CD4-positive, CD25-positive, alpha-beta regulatory T cell (primary cell): Measurements from ENCODE around the gene AMACR. TPM values are rescaled to one million over a fixed set of nuclear protein-coding genes. Genes with fewer than 3 reads are reported as not detected.
"Not testable (repeated sequence)": the region's sequence is repeated elsewhere in the genome, so short reads cannot be mapped to it uniquely, and the experiment has no call there.

Experiments used
- ATAC-seq, 2 donors: fragments of 150-1000 bp; cut with Tn5 transposase; one replicate each; pipeline ENCODE4 v1.10.0; 2021; ENCODE audit warnings: low read depth in 2 of 2, moderate number of reproducible peaks in 2 of 2, moderate library complexity in 1 of 2
- DNase-seq, 3 donors: peaks; one replicate each; pipeline versions ENCODE4 v3.0.0 to v3.0.0-alpha.2; 2012 to 2022; ENCODE audit warnings: mixed read lengths in 1 of 3
- H3K27ac ChIP-seq: one replicate; pipeline ENCODE4 v1.7.0; 2013; ENCODE audit warnings: mild to moderate bottlenecking, low read length; ENCODE audit not compliant: insufficient read depth, poor library complexity, severe bottlenecking
- H3K27me3 ChIP-seq: one replicate; pipeline ENCODE4 v1.7.0; 2013; ENCODE audit warnings: low read length; ENCODE audit not compliant: control insufficient read depth, insufficient read depth
- H3K36me3 ChIP-seq: one replicate; pipeline ENCODE4 v1.7.0; 2013; ENCODE audit warnings: mild to moderate bottlenecking, low read length, moderate library complexity; ENCODE audit not compliant: control insufficient read depth, insufficient read depth
- H3K4me1 ChIP-seq: 2 replicates; pipeline ENCODE4 v1.7.0; 2013; ENCODE audit warnings: mild to moderate bottlenecking, low read length; ENCODE audit not compliant: insufficient read depth, control insufficient read depth, poor library complexity, severe bottlenecking
- H3K4me3 ChIP-seq: one replicate; pipeline ENCODE4 v1.7.0; 2013; ENCODE audit warnings: low read depth, mild to moderate bottlenecking, low read length, moderate library complexity
- H3K9me3 ChIP-seq, 2 experiments: 1 replicate in 1 of 2; 2 replicates in 1 of 2; pipeline ENCODE4 v1.7.0; 2013; ENCODE audit warnings: low read length in 2 of 2, mild to moderate bottlenecking in 1 of 2, moderate library complexity in 1 of 2; ENCODE audit not compliant: control insufficient read depth in 2 of 2
- H3K27ac Mint-ChIP-seq, 3 donors: one replicate each; pipeline ENCODE4 v1.8.0; 2020 to 2022; ENCODE audit warnings: mild to moderate bottlenecking in 3 of 3, mixed read lengths in 3 of 3, moderate library complexity in 2 of 3
- H3K27me3 Mint-ChIP-seq: one replicate; pipeline ENCODE4 v1.8.0; 2022; ENCODE audit warnings: mild to moderate bottlenecking, mixed read lengths
- H3K36me3 Mint-ChIP-seq: one replicate; pipeline ENCODE4 v1.8.0; 2020; ENCODE audit warnings: mixed read lengths
- H3K4me1 Mint-ChIP-seq, 4 donors: one replicate each; pipeline ENCODE4 v1.8.0; 2020 to 2022; ENCODE audit warnings: mixed read lengths in 4 of 4, mild to moderate bottlenecking in 1 of 4
- H3K4me3 Mint-ChIP-seq, 4 donors: one replicate each; pipeline ENCODE4 v1.8.0; 2020 to 2022; ENCODE audit warnings: mild to moderate bottlenecking in 4 of 4, mixed read lengths in 4 of 4, moderate library complexity in 3 of 4
- H3K9me3 Mint-ChIP-seq, 7 donors: one replicate each; pipeline ENCODE4 v1.8.0; 2020 to 2022; ENCODE audit warnings: mixed read lengths in 7 of 7, mild to moderate bottlenecking in 3 of 7, moderate library complexity in 2 of 7
- polyA plus RNA-seq, 4 donors: library from polyadenylated mRNA; unstranded; fragments of 300-500 nt; fragmentation: Illumina TruSeq; gene quantifications; one replicate each; pipeline ENCODE4 v1.2.3, GENCODE V29; 2021
- total RNA-seq: library from RNA; stranded (reverse); gene quantifications from one replicate; pipeline ENCODE4 v1.2.3, GENCODE V29; 2022

AMACR gene
- total and polyA plus RNA-seq, 5 donors from 2014 or later, result 2.1 to 9.3 (median 8.5) TPM

- Histone ChIP-seq H3K27me3 (no peaks in the 10 kb centered on the region), H3K9me3 (no peaks in the 10 kb centered on the region), H3K4me3 (no peak overlapping the region), H3K4me1 (peaks cover 7% of the 10 kb centered on the region), H3K36me3 (no peaks in the 10 kb centered on the region), H3K27ac (no peak overlapping the region)
- Mint-ChIP-seq H3K9me3 (no peaks in the 10 kb centered on the region), H3K27ac (no peak overlapping the region), H3K36me3 (no peaks in the 10 kb centered on the region), H3K4me3 (no peak overlapping the region), H3K4me1 (peaks cover 6 to 9% (median 7%) of the 10 kb centered on the region in 4 donors), H3K27me3 (no peaks in the 10 kb centered on the region)
- DNase-seq (no peak), ATAC-seq (no peak)
Measured at GRCh38 chr5:34013547-34013946, 5.7 kb upstream of the AMACR start.

- no peak overlapping the region for H3K27ac Mint-ChIP-seq
- H3K4me3 Mint-ChIP-seq, result no peak overlapping the region
- no peaks in the 10 kb centered on the region for H3K36me3 ChIP-seq
- H3K9me3 Mint-ChIP-seq, result no peaks in the 10 kb centered on the region
- DNase-seq (no peak), ATAC-seq (no peak)
- peaks cover 12% of the 10 kb centered on the region for H3K4me1 ChIP-seq
- no peaks in the 10 kb centered on the region for H3K27me3 ChIP-seq
- no peaks in the 10 kb centered on the region for H3K27me3 Mint-ChIP-seq
- H3K4me3 ChIP-seq, result no peak overlapping the region
- H3K4me1 Mint-ChIP-seq, result peaks cover 6 to 13% (median 11%) of the 10 kb centered on the region in 4 donors
- H3K36me3 Mint-ChIP-seq, result no peaks in the 10 kb centered on the region
- H3K27ac ChIP-seq, result no peak overlapping the region
- H3K9me3 ChIP-seq, result no peaks in the 10 kb centered on the region
Measured at GRCh38 chr5:34012791-34013190, 4.9 kb upstream of the AMACR start.

GRCh38 chr5:34011536-34011935, 3.7 kb upstream of the AMACR start:
- Histone ChIP-seq H3K9me3 (no peaks in the 10 kb centered on the region), H3K36me3 (no peaks in the 10 kb centered on the region), H3K27me3 (no peaks in the 10 kb centered on the region), H3K4me1 (peaks cover 20% of the 10 kb centered on the region), H3K27ac (no peak overlapping the region), H3K4me3 (no peak overlapping the region)
- DNase-seq (no peak), ATAC-seq (no peak)
- H3K36me3 Mint-ChIP-seq, result no peaks in the 10 kb centered on the region
- H3K27me3 Mint-ChIP-seq, result no peaks in the 10 kb centered on the region
- no peak overlapping the region for H3K4me3 Mint-ChIP-seq
- H3K9me3 Mint-ChIP-seq, result no peaks in the 10 kb centered on the region
- no peak overlapping the region for H3K27ac Mint-ChIP-seq
- peaks cover 13 to 21% (median 17%) of the 10 kb centered on the region in 4 donors for H3K4me1 Mint-ChIP-seq

- Mint-ChIP-seq H3K4me1 (peaks cover 16 to 27% (median 19%) of the 10 kb centered on the region in 4 donors), H3K27ac (peak overlapping the region in 1 of 3 donors; percentile 35), H3K4me3 (peak overlapping the region in 2 of 4 donors; percentile 68 to 96)
- not testable (repeated sequence) for H3K27me3 ChIP-seq, DNase-seq, H3K36me3 ChIP-seq, H3K9me3 Mint-ChIP-seq, H3K36me3 Mint-ChIP-seq, H3K27ac ChIP-seq, H3K27me3 Mint-ChIP-seq, ATAC-seq, H3K4me3 ChIP-seq, H3K9me3 ChIP-seq
- peaks cover 20% of the 10 kb centered on the region for H3K4me1 ChIP-seq
Measured at GRCh38 chr5:34010146-34010545, 2.3 kb upstream of the AMACR start.

- peak overlapping the region in 1 of 4 donors; percentile 96 for H3K4me3 Mint-ChIP-seq
- Histone ChIP-seq H3K4me3 (no peak overlapping the region), H3K4me1 (peaks cover 20% of the 10 kb centered on the region), H3K9me3 (no peaks in the 10 kb centered on the region), H3K36me3 (no peaks in the 10 kb centered on the region), H3K27ac (no peak overlapping the region), H3K27me3 (no peaks in the 10 kb centered on the region)
- DNase-seq (no peak), ATAC-seq (no peak)
- peaks cover 16 to 27% (median 20%) of the 10 kb centered on the region in 4 donors for H3K4me1 Mint-ChIP-seq
- H3K9me3 Mint-ChIP-seq, result no peaks in the 10 kb centered on the region
- no peak overlapping the region for H3K27ac Mint-ChIP-seq
- no peaks in the 10 kb centered on the region for H3K27me3 Mint-ChIP-seq
- H3K36me3 Mint-ChIP-seq, result no peaks in the 10 kb centered on the region
Measured at GRCh38 chr5:34009610-34010009, 1.8 kb upstream of the AMACR start.

DNA sequence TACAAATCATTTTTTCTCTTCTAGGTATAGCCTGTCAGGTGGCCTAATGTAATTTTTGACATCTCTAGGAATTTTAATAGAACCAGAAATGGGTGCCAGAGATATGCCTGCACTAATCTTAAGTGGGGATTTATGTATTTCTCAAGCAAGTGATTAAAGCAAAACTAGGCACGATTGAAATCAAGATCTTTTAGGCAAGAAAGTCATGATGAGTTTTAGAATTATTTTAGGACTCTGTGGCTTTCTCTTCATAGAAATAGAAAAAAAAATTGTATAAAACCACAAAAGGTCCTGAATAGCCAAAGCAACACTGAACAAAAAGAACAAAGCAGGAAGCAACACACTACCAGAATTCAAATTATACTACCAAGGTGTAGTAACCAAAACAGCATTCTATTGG, 952 bp upstream of the AMACR start:
- Mint-ChIP-seq H3K4me3 (peak overlapping the region; percentile 96 to 98 (median 96)), H3K27ac (peak overlapping the region; percentile 88 to 97 (median 89)), H3K4me1 (peaks cover 17 to 27% (median 20%) of the 10 kb centered on the region in 4 donors), H3K9me3 (no peaks in the 10 kb centered on the region), H3K36me3 (peaks cover 3% of the 10 kb centered on the region), H3K27me3 (no peaks in the 10 kb centered on the region)
- DNase-seq (peak in 1 of 3 donors; percentile 13), ATAC-seq (no peak)
- no peaks in the 10 kb centered on the region for H3K9me3 ChIP-seq
- H3K27ac ChIP-seq, result peak overlapping the region; percentile 88
- peaks cover 20% of the 10 kb centered on the region for H3K4me1 ChIP-seq
- peaks cover under 1% of the 10 kb centered on the region for H3K36me3 ChIP-seq
- H3K27me3 ChIP-seq, result no peaks in the 10 kb centered on the region
- H3K4me3 ChIP-seq, result peak overlapping the region; percentile 95

- Mint-ChIP-seq H3K4me3 (peak overlapping the region; percentile 96 to 98 (median 96)), H3K27me3 (no peaks in the 10 kb centered on the region), H3K27ac (peak overlapping the region; percentile 88 to 97 (median 89)), H3K36me3 (peaks cover 8% of the 10 kb centered on the region), H3K9me3 (no peaks in the 10 kb centered on the region), H3K4me1 (peaks cover 17 to 27% (median 20%) of the 10 kb centered on the region in 4 donors)
- Histone ChIP-seq H3K4me1 (peaks cover 20% of the 10 kb centered on the region), H3K27ac (peak overlapping the region; percentile 88), H3K9me3 (no peaks in the 10 kb centered on the region), H3K27me3 (no peaks in the 10 kb centered on the region), H3K4me3 (peak overlapping the region; percentile 85), H3K36me3 (peaks cover 7% of the 10 kb centered on the region)
- DNase-seq (no peak), ATAC-seq (no peak)
Measured at GRCh38 chr5:34007201-34007620, 639 bp downstream of the AMACR start.

DNA sequence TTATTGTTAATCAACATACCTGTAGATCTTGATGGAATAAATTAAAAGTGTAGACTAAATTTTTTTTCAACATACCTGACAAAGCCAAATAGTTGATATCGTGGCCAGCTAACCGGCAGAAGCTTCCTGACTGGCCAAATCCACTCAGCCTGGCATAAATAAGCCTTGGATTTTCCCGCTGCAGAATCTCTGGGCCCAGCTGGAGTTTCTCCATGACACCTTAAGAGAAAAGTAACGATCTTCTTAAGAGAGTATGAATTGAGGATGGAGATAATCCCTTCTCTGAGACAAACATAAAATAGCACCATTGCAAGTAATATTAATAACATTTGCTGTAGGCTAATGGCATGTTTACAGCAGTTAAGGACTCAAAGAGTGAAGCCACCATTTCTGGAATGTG, 2.2 kb downstream of the AMACR start:
- Mint-ChIP-seq H3K4me1 (peaks cover 17 to 27% (median 20%) of the 10 kb centered on the region in 4 donors), H3K36me3 (peaks cover 8% of the 10 kb centered on the region), H3K9me3 (no peaks in the 10 kb centered on the region), H3K27me3 (no peaks in the 10 kb centered on the region), H3K4me3 (peak overlapping the region in 2 of 4 donors; percentile 30 to 96), H3K27ac (no peak overlapping the region)
- DNase-seq, result no peak
- no peak for ATAC-seq
- Histone ChIP-seq H3K9me3 (no peaks in the 10 kb centered on the region), H3K4me1 (peaks cover 20% of the 10 kb centered on the region), H3K4me3 (no peak overlapping the region), H3K36me3 (peaks cover 7% of the 10 kb centered on the region), H3K27ac (no peak overlapping the region), H3K27me3 (no peaks in the 10 kb centered on the region)
